K562 (cell line): ENCODE measurements around the gene EXT2. TPM values are rescaled to one million over a fixed set of nuclear protein-coding genes. Genes with fewer than 3 reads are reported as not detected.

Source experiments
- ATAC-seq: fragments of 200-7000 bp; cut with Tn5 transposase; 3 replicates; pipeline ENCODE4 v1.9.1; 2020; ENCODE audit warnings: moderate library complexity
- BruUV-seq: library from RNA; stranded (reverse); fragments of 400-500 nt; replicated peaks from 2 replicates; lab custom pipeline; 2021; lab: Mats Ljungman, UMichigan
- CTCF ChIA-PET: fragments of 300-600 bp; formaldehyde crosslinking; extraction: SDS; loops from one replicate; lab custom pipeline; 2021; ENCODE audit warnings: low intra/inter-chr PET ratio; lab: Yijun Ruan, JAX
- POLR2A ChIA-PET: fragments of 300-600, 350-650 bp; sonication (Branson Sonifier 250); formaldehyde crosslinking; extraction: SDS; loops from one replicate; lab custom pipeline; 2021; ENCODE audit warnings: antibody characterized with exemption, inconsistent platforms; lab: Yijun Ruan, JAX
- DNase-seq, 4 experiments: peaks; one replicate each; pipeline versions ENCODE4 v3.0.0 to v3.0.0-alpha.2; 2011 to 2018; ENCODE audit warnings: low spot score in 3 of 4, mixed read lengths in 3 of 4; ENCODE audit errors: extremely low read depth in 1 of 4
- FAIRE-seq: peaks from 2 replicates; lab custom pipeline; 2011; peaks lifted over from hg19 to GRCh38; lab: Jason Lieb, UNC
- H2AFZ ChIP-seq: 2 replicates; pipeline ENCODE4 v1.6.0; 2011; ENCODE audit warnings: low read depth, low read length, control low read depth, inconsistent platforms
- H3K27ac ChIP-seq: fragments of 200-600 bp; 3 replicates; pipeline ENCODE4 v1.8.0; 2011; ENCODE audit warnings: low read depth, mild to moderate bottlenecking, control low read depth, inconsistent platforms, low read length, moderate library complexity, mixed read lengths; ENCODE audit errors: extremely low read depth
- H3K27me3 ChIP-seq, 2 experiments: fragments of 300-600 bp in 1 of 2; 2 replicates in 1 of 2; 3 replicates in 1 of 2; pipeline versions ENCODE4 v1.6.0 to v1.8.0; 2011; ENCODE audit warnings: inconsistent platforms in 2 of 2, low read length in 2 of 2, mild to moderate bottlenecking in 1 of 2, mixed read lengths in 1 of 2, moderate library complexity in 1 of 2; ENCODE audit not compliant: control insufficient read depth in 2 of 2, insufficient read depth in 2 of 2
- H3K36me3 ChIP-seq: fragments of 300-600 bp; 3 replicates; pipeline ENCODE4 v1.8.0; 2011; ENCODE audit warnings: mild to moderate bottlenecking, low read length, inconsistent platforms; ENCODE audit not compliant: control insufficient read depth, insufficient read depth
- H3K4me1 ChIP-seq, 2 experiments: fragments of 200-600 bp in 1 of 2; replicated peaks in 1 of 2; 2 replicates in 1 of 2; 3 replicates in 1 of 2; pipeline versions ENCODE4 v1.5.1 to v1.8.0; 2011; ENCODE audit warnings: inconsistent platforms in 2 of 2, low read length in 2 of 2, mild to moderate bottlenecking in 1 of 2, mixed read lengths in 1 of 2, moderate library complexity in 1 of 2; ENCODE audit not compliant: control insufficient read depth in 2 of 2, insufficient read depth in 2 of 2
- H3K4me2 ChIP-seq: 2 replicates; pipeline ENCODE4 v1.6.1; 2011; ENCODE audit warnings: low read length, control low read depth, inconsistent platforms, mixed read lengths; ENCODE audit not compliant: insufficient read depth
- H3K4me3 ChIP-seq: fragments of 200-600 bp; sonication (generic), shearing (Covaris generic); 2 replicates; pipeline ENCODE4 v1.5.1; 2016; ENCODE audit warnings: control low read depth, inconsistent platforms
- H3K79me2 ChIP-seq: fragments of 200-600 bp; 3 replicates; pipeline ENCODE4 v1.8.0; 2011; ENCODE audit warnings: low read length, inconsistent platforms; ENCODE audit not compliant: control insufficient read depth, insufficient read depth
- H3K9ac ChIP-seq, 2 experiments: 2 replicates each; pipeline versions ENCODE4 v1.6.0 to v1.6.1; 2011; ENCODE audit warnings: low read depth in 2 of 2, low read length in 2 of 2, control low read depth in 1 of 2, inconsistent platforms in 1 of 2, mild to moderate bottlenecking in 1 of 2, mixed read lengths in 1 of 2; ENCODE audit not compliant: insufficient read depth in 1 of 2
- H3K9me1 ChIP-seq: one replicate; pipeline ENCODE4 v1.6.0; 2011; ENCODE audit warnings: inconsistent platforms, mild to moderate bottlenecking, low read length, moderate library complexity; ENCODE audit not compliant: control insufficient read depth, insufficient read depth
- H3K9me3 ChIP-seq: replicated peaks from 2 replicates; pipeline ENCODE4 v1.5.1; 2011; ENCODE audit warnings: low read depth, low read length, inconsistent platforms; ENCODE audit not compliant: control insufficient read depth, insufficient read depth
- H4K20me1 ChIP-seq: replicated peaks from 2 replicates; pipeline ENCODE4 v1.6.1; 2011; ENCODE audit warnings: low read length, inconsistent platforms, mixed read lengths; ENCODE audit not compliant: control insufficient read depth, insufficient read depth
- EP400 ChIP-seq: fragments of 450-650 bp; IDR thresholded peaks from 2 replicates; pipeline ENCODE4 v1.6.1; 2017; ENCODE audit warnings: antibody characterized with exemption, mild to moderate bottlenecking, moderate library complexity
- GTF2E2 ChIP-seq: fragments of 200-800 bp; sonication (Bioruptor generic); IDR thresholded peaks from 2 replicates; pipeline ENCODE4 v1.6.1; 2016; ENCODE audit warnings: missing genetic modification characterization, missing compliant biosample characterization
- MECOM ChIP-seq: fragments of 250-450 bp; sonication (Bioruptor Pico); IDR thresholded peaks from 2 replicates; pipeline ENCODE4 v1.8.0; 2022; ENCODE audit warnings: inconsistent platforms
- MYNN ChIP-seq, 2 experiments: sonication (generic); formaldehyde crosslinking in 1 of 2; IDR thresholded peaks; 2 replicates each; pipeline versions ENCODE4 v1.5.0 to v1.6.1; 2016 to 2020; ENCODE audit warnings: antibody characterized with exemption in 1 of 2, missing genetic modification reagents in 1 of 2
- PHF21A ChIP-seq: fragments of 450-650 bp; IDR thresholded peaks from 2 replicates; pipeline ENCODE4 v1.6.1; 2017; ENCODE audit warnings: low read depth, borderline replicate concordance
- POU5F1 ChIP-seq: fragments of 150-350 bp; IDR thresholded peaks from 2 replicates; pipeline ENCODE4 v1.6.1; 2014; ENCODE audit warnings: borderline replicate concordance, low read length, low read depth, mild to moderate bottlenecking; ENCODE audit not compliant: partially characterized antibody
- TEAD4 ChIP-seq, 2 experiments: sonication (generic) in 1 of 2; formaldehyde crosslinking in 1 of 2; IDR thresholded peaks; 2 replicates each; pipeline versions ENCODE4 v1.6.1 to v1.8.0; 2012 to 2022; ENCODE audit warnings: borderline replicate concordance in 1 of 2, inconsistent platforms in 1 of 2, low read length in 1 of 2, mild to moderate bottlenecking in 1 of 2, missing genetic modification reagents in 1 of 2
- ZBTB33 ChIP-seq: sonication (generic); formaldehyde crosslinking; IDR thresholded peaks from 2 replicates; pipeline ENCODE4 v1.8.1; 2023; ENCODE audit warnings: mild to moderate bottlenecking, missing genetic modification reagents
- ZC3H11A ChIP-seq: IDR thresholded peaks from 2 replicates; pipeline ENCODE4 v1.6.1; 2012; ENCODE audit warnings: low read depth, low read length, improper control_type of control experiment
- ZNF124 ChIP-seq: sonication (generic); formaldehyde crosslinking; IDR thresholded peaks from 2 replicates; pipeline ENCODE4 v1.8.1; 2022; ENCODE audit warnings: missing genetic modification reagents
- ZNF174 ChIP-seq: fragments of 250-450 bp; sonication (Bioruptor Pico); IDR thresholded peaks from 2 replicates; pipeline ENCODE4 v1.4.0; 2020; ENCODE audit warnings: mild to moderate bottlenecking
- ZNF217 ChIP-seq: sonication (generic); formaldehyde crosslinking; IDR thresholded peaks from 2 replicates; pipeline ENCODE4 v1.8.0; 2022; ENCODE audit warnings: mild to moderate bottlenecking, missing genetic modification reagents
- WGBS: fragments of 100-300 bp; shearing (Covaris generic); methylation state at CpG from one replicate; pipeline ENCODE4 v1.1.6; 2016; ENCODE audit warnings: low coverage, mixed read lengths; ENCODE audit not compliant: insufficient coverage; ENCODE audit errors: missing lambda C conversion rate; 5-methylcytosine and 5-hydroxymethylcytosine counted together
- in situ Hi-C: fragments of 300-500 bp; cut with MboI; formaldehyde crosslinking; loops from 4 replicates; pipeline ENCODE4 v1.15.0; 2018; ENCODE audit warnings: inconsistent platforms, mixed read lengths
- intact Hi-C: fragments of 100-400 bp; cut with micrococcal nuclease; formaldehyde crosslinking; loops from 2 replicates; pipeline ENCODE4 v1.14.2; 2022
- polyA plus RNA-seq, 8 experiments: library from polyadenylated mRNA; depleted of rRNA in 4 of 8; stranded (reverse) in 5 of 8; unstranded in 3 of 8; fragments of >200 nt; fragmentation: Nextera tagmentation in 2 of 8; fragmentation: Illumina TruSeq in 1 of 8; extraction: Ambion mirVana in 2 of 8; extraction: Trizol in 1 of 8; gene quantifications; 2 replicates each; pipeline versions ENCODE4 v1.2.1 to v1.2.3, GENCODE V29; 2011 to 2014; ENCODE audit warnings: inconsistent platforms in 1 of 8, missing spikeins in 1 of 8
- total RNA-seq, 7 experiments: library from RNA; depleted of rRNA in 6 of 7; stranded (reverse); fragments of >200 nt in 6 of 7; fragmentation: Illumina TruSeq in 2 of 7; extraction: Trizol in 2 of 7; gene quantifications; 2 replicates each; pipeline versions ENCODE4 v1.2.1 to v1.2.3, GENCODE V29; 2011 to 2021; ENCODE audit warnings: low replicate concordance in 1 of 7

Gene EXT2
- total and polyA plus RNA-seq, 9 of the 15 experiments (the other 6 are each of a cell fraction or from before 2014, with no cell fraction given): 7.5 to 52.1 (median 38.1) TPM

DNA sequence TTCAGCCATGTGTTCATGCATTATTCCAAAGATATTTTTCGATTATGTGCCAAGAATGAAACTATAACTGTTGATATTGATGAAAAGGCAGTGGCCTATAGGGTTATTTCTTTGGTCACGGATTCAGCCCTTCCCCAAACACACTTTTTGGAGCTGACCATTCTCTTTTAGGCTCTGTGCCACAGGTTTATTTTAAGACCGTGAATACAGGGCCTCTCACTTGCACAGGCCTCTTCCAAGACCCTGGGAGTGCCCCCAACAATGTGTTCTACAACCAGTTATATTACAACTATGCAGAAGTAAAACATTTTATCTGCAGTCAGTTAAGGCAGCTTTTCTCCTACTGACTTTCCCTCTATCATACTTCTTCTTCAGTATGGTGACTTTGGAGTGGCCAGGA is 109.9 kb downstream of the EXT2 start:
- 48% methylated on average over 3 of the region's 3 CpGs for WGBS
- DNase-seq: no peak
- in situ Hi-C loops (no loop called here), intact Hi-C loops (no loop called here)
- CTCF ChIA-PET: no interaction called here
- POLR2A ChIA-PET: no interaction called here
- no peaks in the 10 kb centered on the region for H3K9me3 ChIP-seq
- no peaks in the 10 kb centered on the region for H3K79me2 ChIP-seq
- no peak overlapping the region for H3K9ac ChIP-seq
- ATAC-seq: no peak
- no peaks in the 10 kb centered on the region for H3K9me1 ChIP-seq
- peaks cover 19% of the 10 kb centered on the region; the same call in 2 of the 3 replicates for H3K36me3 ChIP-seq
- no peaks in the 10 kb centered on the region for H3K27me3 ChIP-seq
- H3K4me1 ChIP-seq: no peaks in the 10 kb centered on the region; a peak in 2 of 5 replicates
- BruUV-seq: no TSS peak
- H3K27ac ChIP-seq: no peak overlapping the region
- FAIRE-seq: no peak
- no peak overlapping the region for H3K4me2 ChIP-seq
- TF ChIP-seq MECOM (CRISPR knock-in tag): no peak
- no peak for TF ChIP-seq MYNN (IDR thresholded peaks at IDR 0.05)
- no peak for TF ChIP-seq MYNN (CRISPR knock-in tag; IDR thresholded peaks at IDR 0.05)
- no peak for TF ChIP-seq EP400
- TF ChIP-seq PHF21A: no peak
- no peak for TF ChIP-seq ZC3H11A
- no peak for TF ChIP-seq GTF2E2
- TF ChIP-seq ZBTB33 (CRISPR knock-in tag): no peak
- TF ChIP-seq POU5F1: no peak
- no peak for TF ChIP-seq ZNF174
- TF ChIP-seq TEAD4 (IDR thresholded peaks at IDR 0.05; ENCODE audit: low read length): no peak
- TF ChIP-seq TEAD4 (CRISPR knock-in tag; IDR thresholded peaks at IDR 0.05; ENCODE audit: borderline replicate concordance): no peak
- TF ChIP-seq ZNF124 (CRISPR knock-in tag): no peak
- no peak for TF ChIP-seq ZNF217 (CRISPR knock-in tag)
- no peak overlapping the region for H3K4me3 ChIP-seq
- no peak overlapping the region for H2AFZ ChIP-seq
- H4K20me1 ChIP-seq: no peaks in the 10 kb centered on the region
